HUES64 (cell line): Measurements from ENCODE around the gene SCRT2.

Experiments used
- H3K27ac ChIP-seq: 2 replicates; pipeline ENCODE4 v1.7.0; 2013; ENCODE audit warnings: low read depth, low read length, inconsistent platforms
- H3K27me3 ChIP-seq: 2 replicates; pipeline ENCODE4 v1.6.1; 2013; ENCODE audit warnings: mild to moderate bottlenecking, low read length; ENCODE audit not compliant: insufficient read depth
- H3K36me3 ChIP-seq: 2 replicates; pipeline ENCODE4 v1.6.1; 2013; ENCODE audit warnings: mild to moderate bottlenecking, low read length; ENCODE audit not compliant: insufficient read depth
- H3K4me1 ChIP-seq: 2 replicates; pipeline ENCODE4 v1.6.1; 2013; ENCODE audit warnings: mild to moderate bottlenecking, low read length, moderate library complexity; ENCODE audit not compliant: insufficient read depth
- H3K4me3 ChIP-seq: 2 replicates; pipeline ENCODE4 v1.5.1; 2013; ENCODE audit warnings: mild to moderate bottlenecking, low read length, moderate library complexity
- H3K9ac ChIP-seq: 2 replicates; pipeline ENCODE4 v1.6.1; 2013; ENCODE audit warnings: mild to moderate bottlenecking, low read depth, low read length
- H3K9me3 ChIP-seq: 2 replicates; pipeline ENCODE4 v1.6.1; 2013; ENCODE audit warnings: low read depth, low read length; ENCODE audit not compliant: insufficient read depth
- WGBS: fragments of 150-250, 120-280 bp; methylation state at CpG from one replicate; pipeline ENCODE4 v1.1.7; 2013; ENCODE audit warnings: missing lambda C conversion rate; 5-methylcytosine and 5-hydroxymethylcytosine counted together

SCRT2 gene

GRCh38 chr20:662277-663192, 13.1 kb downstream of the SCRT2 start:
- Histone ChIP-seq H3K4me1 (peaks cover 26% of the 10 kb centered on the region), H3K9ac (peak overlapping the region; percentile 13; the same call in 1 of the 2 replicates), H3K9me3 (no peaks in the 10 kb centered on the region), H3K27me3 (peaks cover 38% of the 10 kb centered on the region), H3K27ac (no peak overlapping the region), H3K4me3 (no peak overlapping the region), H3K36me3 (no peaks in the 10 kb centered on the region)
- 73% methylated on average over 14 of the region's 16 CpGs for WGBS

GRCh38 chr20:661474-662270, 13.9 kb downstream of the SCRT2 start:
- Histone ChIP-seq H3K27ac (no peak overlapping the region), H3K36me3 (no peaks in the 10 kb centered on the region), H3K9ac (peak overlapping the region; percentile 13; the same call in 1 of the 2 replicates), H3K9me3 (no peaks in the 10 kb centered on the region), H3K27me3 (peaks cover 38% of the 10 kb centered on the region), H3K4me3 (0 out of 2 replicates have a peak overlapping the region, but pooled peaks have one; percentile 8), H3K4me1 (peaks cover 34% of the 10 kb centered on the region)
- WGBS, result 41% methylated on average over 29 of the region's 29 CpGs

DNA sequence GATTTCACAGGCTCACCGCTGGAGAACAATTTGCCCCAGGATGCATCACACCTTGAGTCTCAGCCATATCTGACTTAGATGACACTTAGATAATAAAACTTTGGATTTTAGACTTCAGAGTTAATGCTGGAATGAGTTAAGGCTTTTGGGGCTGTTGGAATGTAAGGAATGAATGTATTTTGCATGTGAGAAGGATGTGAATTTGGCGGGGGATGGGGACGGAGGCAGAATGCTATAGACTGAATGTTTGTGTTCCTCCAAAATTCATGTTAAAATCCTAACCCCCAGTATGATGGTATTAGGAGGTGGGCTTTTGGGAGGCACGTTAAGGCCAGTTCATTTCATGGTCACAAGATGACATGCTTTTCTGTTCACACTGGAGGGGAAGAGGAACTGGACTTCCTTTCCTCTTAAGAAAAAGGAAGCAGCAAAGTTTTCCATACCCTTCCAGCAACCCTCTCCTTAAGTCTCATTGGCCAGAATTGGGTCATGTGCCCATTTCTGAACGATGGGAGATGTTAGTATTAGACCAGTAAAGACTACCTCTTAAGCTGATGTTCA, 16.8 kb downstream of the SCRT2 start:
- peaks cover 31% of the 10 kb centered on the region for H3K27me3 ChIP-seq
- H3K4me1 ChIP-seq, result peaks cover 41% of the 10 kb centered on the region

DNA sequence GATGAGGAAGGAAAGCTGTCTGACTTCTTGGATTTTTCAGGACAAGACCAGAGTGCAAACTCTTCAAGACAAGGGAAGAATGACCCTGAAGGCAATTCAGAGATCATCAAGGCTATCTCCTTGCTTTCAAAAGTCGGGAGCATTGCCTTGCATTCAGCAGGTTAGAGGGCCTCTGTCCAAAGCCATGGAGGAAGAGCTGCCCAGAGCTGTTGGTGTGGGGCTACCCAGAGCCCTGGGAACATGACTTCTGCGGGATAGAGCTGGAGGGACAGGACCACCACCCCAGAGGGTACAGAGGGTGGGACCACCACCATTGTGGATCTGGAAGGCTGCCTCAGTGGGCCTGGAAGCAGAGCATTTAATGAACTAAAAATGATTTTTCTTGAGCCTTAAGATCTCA, 17.4 kb downstream of the SCRT2 start:
- H3K27me3 ChIP-seq, result peaks cover 27% of the 10 kb centered on the region
- peak overlapping the region; percentile 48 for H3K9ac ChIP-seq
- H3K4me1 ChIP-seq, result peaks cover 45% of the 10 kb centered on the region
- H3K9me3 ChIP-seq, result no peaks in the 10 kb centered on the region
- H3K36me3 ChIP-seq, result no peaks in the 10 kb centered on the region
- WGBS, result 28% methylated on average over 2 of the region's 2 CpGs
- no peak overlapping the region for H3K4me3 ChIP-seq
- H3K27ac ChIP-seq, result peak overlapping the region; percentile 83

More for the DNA sequence above, 16.8 kb downstream of the SCRT2 start:
- peak overlapping the region; percentile 48 for H3K9ac ChIP-seq
- peak overlapping the region; percentile 17; the same call in 1 of the 2 replicates for H3K4me3 ChIP-seq
- H3K27ac ChIP-seq, result peak overlapping the region; percentile 83
- no peaks in the 10 kb centered on the region for H3K9me3 ChIP-seq
- H3K36me3 ChIP-seq, result no peaks in the 10 kb centered on the region
- 34% methylated on average over 4 of the region's 5 CpGs for WGBS

GRCh38 chr20:655726-656624, 19.6 kb downstream of the SCRT2 start:
- peaks cover 50% of the 10 kb centered on the region for H3K4me1 ChIP-seq

DNA sequence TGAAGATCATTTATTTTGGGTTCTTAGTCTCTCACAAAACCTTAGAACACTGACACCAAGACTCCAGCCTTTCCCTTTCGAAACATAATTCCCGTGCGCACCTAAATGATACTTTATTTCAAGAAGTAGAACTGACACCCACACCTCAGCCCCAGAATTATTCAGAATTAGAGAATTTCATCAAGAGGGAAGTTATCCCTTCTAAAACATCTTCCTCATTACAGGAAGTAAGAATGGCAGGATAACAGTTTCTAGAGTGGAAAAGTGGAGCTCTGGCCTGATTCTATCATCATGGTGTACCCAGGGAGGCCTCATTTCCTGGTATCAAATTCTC, 21.2 kb downstream of the SCRT2 start:
- Histone ChIP-seq H3K4me3 (no peak overlapping the region), H3K27me3 (peaks cover 10% of the 10 kb centered on the region), H3K36me3 (peaks cover 14% of the 10 kb centered on the region), H3K4me1 (peaks cover 46% of the 10 kb centered on the region), H3K9me3 (no peaks in the 10 kb centered on the region), H3K9ac (no peak overlapping the region), H3K27ac (no peak overlapping the region)
- WGBS, result 96% methylated on average over 3 of the region's 3 CpGs

More at GRCh38 chr20:655726-656624, 19.6 kb downstream of the SCRT2 start:
- H3K36me3 ChIP-seq, result peaks cover under 1% of the 10 kb centered on the region; the same call in 1 of the 2 replicates
- H3K27ac ChIP-seq, result no peak overlapping the region
- H3K4me3 ChIP-seq, result no peak overlapping the region
- H3K9me3 ChIP-seq, result no peaks in the 10 kb centered on the region
- 91% methylated on average over 11 of the region's 11 CpGs for WGBS
- H3K9ac ChIP-seq, result no peak overlapping the region
- peaks cover 10% of the 10 kb centered on the region for H3K27me3 ChIP-seq

DNA sequence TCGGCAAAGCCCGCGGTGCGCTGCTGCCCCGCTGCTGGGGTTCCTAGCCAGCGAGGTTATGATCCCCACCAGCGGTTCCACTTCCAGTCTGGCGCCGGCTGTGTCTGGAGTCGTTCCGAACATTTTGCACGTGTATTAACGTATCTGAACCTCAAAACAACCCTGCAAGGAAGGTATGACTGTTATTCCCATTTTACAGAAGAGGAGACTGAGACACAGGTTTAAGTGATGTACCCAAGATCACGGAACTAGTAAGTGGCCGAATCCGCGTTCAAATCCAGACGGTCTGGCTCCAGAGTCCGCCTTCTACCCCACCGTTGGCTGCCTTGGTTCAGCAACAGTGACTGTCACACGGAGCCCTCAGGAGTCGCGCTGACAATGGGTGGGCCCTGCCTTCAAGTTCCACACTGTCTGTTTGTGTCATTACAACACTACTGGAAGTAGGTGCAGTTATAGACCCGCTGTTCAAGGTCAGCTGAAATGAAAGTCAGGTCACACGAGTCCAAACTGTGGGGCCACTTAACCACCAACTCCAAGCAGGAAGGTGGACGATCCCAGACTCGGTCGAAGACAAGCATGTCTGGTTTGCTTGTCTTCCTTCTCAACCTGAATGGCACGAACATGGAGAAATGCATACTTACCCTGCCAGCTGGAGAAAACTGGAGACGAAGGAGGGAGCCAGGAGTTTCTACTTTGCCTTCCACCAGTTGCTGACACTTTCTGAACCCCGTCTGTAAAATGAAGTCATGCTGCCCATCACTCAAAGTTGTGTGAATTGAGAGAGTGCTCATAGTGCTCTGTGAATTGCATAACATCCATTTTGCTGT, 21.8 kb downstream of the SCRT2 start:
- 38% methylated on average over 31 of the region's 31 CpGs for WGBS
- Histone ChIP-seq H3K9ac (peak overlapping the region; percentile 74), H3K4me3 (peak overlapping the region; percentile 80), H3K36me3 (peaks cover 17% of the 10 kb centered on the region), H3K27me3 (peaks cover 10% of the 10 kb centered on the region), H3K9me3 (no peaks in the 10 kb centered on the region), H3K4me1 (peaks cover 41% of the 10 kb centered on the region), H3K27ac (peak overlapping the region; percentile 59)

DNA sequence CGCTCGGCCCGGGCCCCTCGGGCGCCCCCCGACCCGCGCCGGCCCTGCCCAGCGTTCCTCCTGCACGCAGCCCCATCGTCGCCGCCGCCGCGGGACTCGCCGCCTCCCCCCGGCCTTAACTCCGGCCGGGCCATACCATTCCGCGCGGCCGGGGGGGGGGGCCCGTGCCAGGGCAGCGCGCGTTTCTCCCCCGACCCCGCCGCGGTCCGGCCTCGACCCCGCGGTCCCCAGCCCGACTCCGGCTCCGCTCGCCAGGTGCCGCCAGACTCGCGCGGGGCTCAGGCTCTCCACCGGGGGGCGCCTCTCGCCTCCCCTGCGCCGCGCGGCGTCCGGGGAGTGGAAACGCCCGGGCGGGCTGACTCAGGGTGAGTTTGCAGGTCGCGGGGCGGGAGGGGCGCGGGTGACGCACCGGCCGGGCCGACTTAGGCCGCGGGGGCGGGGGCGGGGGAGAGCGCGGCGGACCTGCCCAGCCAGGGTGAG, 22.5 kb downstream of the SCRT2 start, which contains the start of gene SRXN1:
SRXN1 (minus strand) TSS at position 91 of the 480 bp plus-strand sequence; CDS start at position 76, 15 bp downstream.
- peaks cover 23% of the 10 kb centered on the region for H3K36me3 ChIP-seq
- peaks cover 10% of the 10 kb centered on the region for H3K27me3 ChIP-seq
- H3K27ac ChIP-seq, result peak within 1 kb of the TSS; percentile 69
- H3K4me3 ChIP-seq, result peak within 1 kb of the TSS; percentile 80
- WGBS, result under 1% methylated on average over 74 of the region's 74 CpGs
- no peaks in the 10 kb centered on the region for H3K9me3 ChIP-seq
- H3K9ac ChIP-seq, result peak within 1 kb of the TSS; percentile 80
- H3K4me1 ChIP-seq, result peaks cover 34% of the 10 kb centered on the region

- H3K36me3 ChIP-seq, result peaks cover 28% of the 10 kb centered on the region
- peaks cover 10% of the 10 kb centered on the region for H3K27me3 ChIP-seq
- WGBS, result 3% methylated on average over 36 of the region's 36 CpGs
- H3K27ac ChIP-seq, result no peak overlapping the region
- H3K4me1 ChIP-seq, result peaks cover 29% of the 10 kb centered on the region
- no peaks in the 10 kb centered on the region for H3K9me3 ChIP-seq
- peak overlapping the region; percentile 80 for H3K9ac ChIP-seq
- H3K4me3 ChIP-seq, result peak overlapping the region; percentile 80
Observed at GRCh38 chr20:652615-653109, 22.9 kb downstream of the SCRT2 start.
